T-cell (primary cell): ENCODE results near the gene TBC1D22A. TPM values are rescaled to one million over a fixed set of nuclear protein-coding genes. Genes with fewer than 3 reads are reported as not detected.
A peak's percentile ranks its signal among the peaks of the same experiment; 100 is the strongest.

ENCODE experiments used
- ATAC-seq, 4 experiments: fragments of 200-7000 bp in 3 of 4; fragments of 150-1000 bp in 1 of 4; cut with Tn5 transposase; replicated peaks in 1 of 4; 1 replicate in 3 of 4; 2 replicates in 1 of 4; pipeline ENCODE4 v1.10.0; 2021; ENCODE audit warnings: moderate library complexity in 3 of 4, mild to moderate bottlenecking in 2 of 4, moderate number of reproducible peaks in 1 of 4
- CTCF ChIA-PET, 2 donors: fragments of 300-600 bp; sonication (Branson Sonifier 250); formaldehyde crosslinking; loops; one replicate each; lab custom pipeline; 2022; ENCODE audit warnings: antibody characterized with exemption in 2 of 2; lab: Charles Lee
- POLR2A ChIA-PET, 2 donors: fragments of 300-600 bp; sonication (Branson Sonifier 250); formaldehyde crosslinking; loops; one replicate each; lab custom pipeline; 2022; ENCODE audit warnings: antibody characterized with exemption in 2 of 2; lab: Charles Lee
- DNase-seq, 35 experiments: peaks; one replicate each; pipeline versions ENCODE4 v3.0.0 to v3.0.0-alpha.2; 2013 to 2023
- H3K27ac ChIP-seq: one replicate; pipeline ENCODE4 v1.5.1; 2013; ENCODE audit warnings: low read length
- H3K27me3 ChIP-seq, 2 experiments: replicated peaks in 1 of 2; 1 replicate in 1 of 2; 2 replicates in 1 of 2; pipeline versions ENCODE4 v1.6.1 to v1.7.0; 2013; ENCODE audit warnings: low read length in 1 of 2, mixed read lengths in 1 of 2; ENCODE audit not compliant: control insufficient read depth in 2 of 2, insufficient read depth in 2 of 2; ENCODE audit errors: extremely low read depth in 1 of 2
- H3K36me3 ChIP-seq, 2 donors: 1 replicate in 1 of 2; 2 replicates in 1 of 2; pipeline versions ENCODE4 v1.6.1 to v1.7.0; 2013; ENCODE audit warnings: low read length in 1 of 2; ENCODE audit not compliant: control insufficient read depth in 2 of 2, insufficient read depth in 1 of 2; ENCODE audit errors: extremely low read depth in 1 of 2
- H3K4me1 ChIP-seq, 2 experiments: 1 replicate in 1 of 2; 2 replicates in 1 of 2; pipeline versions ENCODE4 v1.6.1 to v1.7.0; 2013; ENCODE audit warnings: low read length in 2 of 2, mixed read lengths in 1 of 2; ENCODE audit not compliant: insufficient read depth in 2 of 2, control insufficient read depth in 1 of 2; ENCODE audit errors: extremely low read depth in 1 of 2
- H3K4me3 ChIP-seq, 2 donors: 1 replicate in 1 of 2; 2 replicates in 1 of 2; pipeline versions ENCODE4 v1.5.1 to v1.7.0; 2013; ENCODE audit warnings: mild to moderate bottlenecking in 2 of 2, low read length in 1 of 2, moderate library complexity in 1 of 2; ENCODE audit not compliant: control insufficient read depth in 1 of 2; ENCODE audit errors: extremely low read depth in 1 of 2
- H3K9me3 ChIP-seq: 2 replicates; pipeline ENCODE4 v1.7.0; 2013
- H3K27ac Mint-ChIP-seq, 2 donors: one replicate each; pipeline ENCODE4 v1.8.0; 2020 to 2021; ENCODE audit warnings: mild to moderate bottlenecking in 2 of 2, mixed read lengths in 2 of 2
- H3K27me3 Mint-ChIP-seq, 2 donors: one replicate each; pipeline ENCODE4 v1.8.0; 2021 to 2022; ENCODE audit warnings: mixed read lengths in 2 of 2
- H3K36me3 Mint-ChIP-seq: one replicate; pipeline ENCODE4 v1.8.0; 2021; ENCODE audit warnings: mixed read lengths
- H3K4me1 Mint-ChIP-seq, 3 donors: one replicate each; pipeline ENCODE4 v1.8.0; 2020 to 2022; ENCODE audit warnings: mixed read lengths in 3 of 3, mild to moderate bottlenecking in 1 of 3
- H3K4me3 Mint-ChIP-seq, 3 donors: one replicate each; pipeline ENCODE4 v1.8.0; 2020 to 2022; ENCODE audit warnings: mild to moderate bottlenecking in 3 of 3, mixed read lengths in 3 of 3, moderate library complexity in 3 of 3
- H3K9me3 Mint-ChIP-seq, 3 donors: one replicate each; pipeline ENCODE4 v1.8.0; 2020 to 2022; ENCODE audit warnings: mixed read lengths in 3 of 3
- WGBS: methylation state at CpG from one replicate; pipeline ENCODE4 v1.1.5; 2013; ENCODE audit warnings: missing lambda C conversion rate; ENCODE audit not compliant: insufficient coverage; 5-methylcytosine and 5-hydroxymethylcytosine counted together
- total RNA-seq, 35 experiments: library from RNA in 6 of 35; stranded (reverse) in 6 of 35; fragments of 120-200 nt in 1 of 35; gene quantifications; one replicate each; pipeline versions ENCODE4 v1.2.1 to v1.2.4 and lab custom pipeline; 2013 to 2026

TBC1D22A gene
- total RNA-seq = 10 to 100 TPM; 38.3 to 67.8 (median 57.7) TPM
- 20.7 TPM for total RNA-seq (2013)
- 22.6 to 90.0 (median 54.1) reads per million in 29 experiments for total RNA-seq (lab: John Stamatoyannopoulos, UW)

- H3K4me3 ChIP-seq = peak within 1 kb of the TSS; percentile 68 to 91
- WGBS = under 1% methylated on average over 66 of the region's 66 CpGs
- H3K27ac Mint-ChIP-seq = peak within 1 kb of the TSS; percentile 99 to 100
- no peaks in the 10 kb centered on the region for H3K27me3 ChIP-seq
- peaks cover 0 to 10% of the 10 kb centered on the region in 2 donors for H3K36me3 ChIP-seq
- ChIA-PET POLR2A (interaction anchor here (0.6 to 2.6 kb wide), 6 partner anchors 13 to 39 kb away, joined by 3 to 9 read pairs (median 5); no protein-coding TSS in a partner anchor), CTCF (interaction anchor here in 1 of 2 donors (0.6 to 2.5 kb wide), 9 partner anchors 12 to 727 kb away, joined by 3 to 9 read pairs (median 5); no protein-coding TSS in a partner anchor)
- peak within 1 kb of the TSS; percentile 94 for H3K27ac ChIP-seq
- DNase-seq (peak; percentile 88 to 96 (median 94)), ATAC-seq (peak; percentile 91 to 95 (median 94))
- peaks cover 8 to 56% of the 10 kb centered on the region in 2 experiments for H3K4me1 ChIP-seq
- H3K9me3 Mint-ChIP-seq = no peaks in the 10 kb centered on the region
- no peaks in the 10 kb centered on the region for H3K9me3 ChIP-seq
- peaks cover 7% of the 10 kb centered on the region for H3K36me3 Mint-ChIP-seq
- H3K4me1 Mint-ChIP-seq = peaks cover 59 to 70% (median 60%) of the 10 kb centered on the region in 3 donors
- H3K4me3 Mint-ChIP-seq = peak within 1 kb of the TSS; percentile 99
- no peaks in the 10 kb centered on the region for H3K27me3 Mint-ChIP-seq
These were observed at the start of gene TBC1D22A for GRCh38 chr22:46762238-46763050. TSS of gene TBC1D22A (plus strand) at chr22:46762650. CDS start at chr22:46762787, 137 bp downstream.

- ChIA-PET CTCF (no interaction called here), POLR2A (no interaction called here)
- WGBS = 91% methylated on average over 4 of the region's 4 CpGs
- peak overlapping the region in 1 of 2 donors; percentile 51 for H3K27ac Mint-ChIP-seq
- no peak overlapping the region for H3K4me3 Mint-ChIP-seq
- H3K4me1 Mint-ChIP-seq = peaks cover 12 to 19% (median 13%) of the 10 kb centered on the region in 3 donors
- peaks cover 16 to 77% of the 10 kb centered on the region in 2 donors for H3K36me3 ChIP-seq
- H3K9me3 ChIP-seq = no peaks in the 10 kb centered on the region
- no peaks in the 10 kb centered on the region for H3K4me1 ChIP-seq
- no peaks in the 10 kb centered on the region for H3K27me3 Mint-ChIP-seq
- no peak overlapping the region for H3K4me3 ChIP-seq
- no peak overlapping the region for H3K27ac ChIP-seq
- DNase-seq = no peak
- H3K27me3 ChIP-seq = no peaks in the 10 kb centered on the region
- no peaks in the 10 kb centered on the region for H3K9me3 Mint-ChIP-seq
- no peak for ATAC-seq
- H3K36me3 Mint-ChIP-seq = peaks cover 59% of the 10 kb centered on the region
These were observed 47.9 kb upstream of the TBC1D22A start for GRCh38 chr22:46714550-46714949.

GRCh38 chr22:46719921-46720320 lies 42.5 kb upstream of the TBC1D22A start:
- Histone ChIP-seq H3K36me3 (peaks cover 19 to 81% of the 10 kb centered on the region in 2 donors), H3K9me3 (no peaks in the 10 kb centered on the region), H3K27ac (no peak overlapping the region), H3K4me3 (no peak overlapping the region), H3K4me1 (peaks cover 0 to 9% of the 10 kb centered on the region in 2 experiments), H3K27me3 (no peaks in the 10 kb centered on the region)
- ChIA-PET POLR2A (no interaction called here), CTCF (no interaction called here)
- no peaks in the 10 kb centered on the region for H3K9me3 Mint-ChIP-seq
- peaks cover 20 to 36% (median 30%) of the 10 kb centered on the region in 3 donors for H3K4me1 Mint-ChIP-seq
- H3K27ac Mint-ChIP-seq = no peak overlapping the region
- 99% methylated on average over 10 of the region's 11 CpGs for WGBS
- H3K36me3 Mint-ChIP-seq = peaks cover 43% of the 10 kb centered on the region
- no peak for DNase-seq
- no peak overlapping the region for H3K4me3 Mint-ChIP-seq
- H3K27me3 Mint-ChIP-seq = no peaks in the 10 kb centered on the region
- ATAC-seq = no peak

GRCh38 chr22:46721501-46722085 lies 40.9 kb upstream of the TBC1D22A start:
- H3K27me3 ChIP-seq = no peaks in the 10 kb centered on the region
- no peak overlapping the region for H3K4me3 ChIP-seq
- no peak overlapping the region for H3K27ac ChIP-seq
- Mint-ChIP-seq H3K4me1 (peaks cover 14 to 39% (median 34%) of the 10 kb centered on the region in 3 donors), H3K4me3 (no peak overlapping the region), H3K27me3 (no peaks in the 10 kb centered on the region), H3K27ac (peak overlapping the region in 1 of 2 donors; percentile 22), H3K36me3 (peaks cover 34% of the 10 kb centered on the region), H3K9me3 (no peaks in the 10 kb centered on the region)
- CTCF ChIA-PET = no interaction called here
- no peak for ATAC-seq
- peaks cover 0 to 15% of the 10 kb centered on the region in 2 experiments for H3K4me1 ChIP-seq
- no peak for DNase-seq
- WGBS = 94% methylated on average over 13 of the region's 16 CpGs
- H3K36me3 ChIP-seq = peaks cover 22 to 76% of the 10 kb centered on the region in 2 donors
- POLR2A ChIA-PET = no interaction called here
- H3K9me3 ChIP-seq = no peaks in the 10 kb centered on the region

- H3K4me1 ChIP-seq = peaks cover 0 to 31% of the 10 kb centered on the region in 2 experiments
- no peak overlapping the region for H3K27ac ChIP-seq
- Mint-ChIP-seq H3K27me3 (no peaks in the 10 kb centered on the region), H3K36me3 (peaks cover 20% of the 10 kb centered on the region), H3K27ac (no peak overlapping the region), H3K4me3 (no peak overlapping the region), H3K9me3 (no peaks in the 10 kb centered on the region), H3K4me1 (peaks cover 27 to 53% (median 50%) of the 10 kb centered on the region in 3 donors)
- H3K9me3 ChIP-seq = no peaks in the 10 kb centered on the region
- CTCF ChIA-PET = interaction anchor here in 1 of 2 donors (1.1 kb wide), 1 partner anchor 77 kb away, joined by 3 read pairs; no protein-coding TSS in a partner anchor
- H3K27me3 ChIP-seq = no peaks in the 10 kb centered on the region
- no peak for ATAC-seq
- POLR2A ChIA-PET = no interaction called here
- H3K4me3 ChIP-seq = no peak overlapping the region
- H3K36me3 ChIP-seq = peaks cover 14 to 69% of the 10 kb centered on the region in 2 donors
- WGBS = 96% methylated on average over 8 of the region's 9 CpGs
- no peak for DNase-seq
These were observed 38.6 kb upstream of the TBC1D22A start for GRCh38 chr22:46723882-46724281.

- Histone ChIP-seq H3K9me3 (no peaks in the 10 kb centered on the region), H3K4me3 (no peak overlapping the region), H3K27me3 (no peaks in the 10 kb centered on the region), H3K27ac (no peak overlapping the region), H3K4me1 (peaks cover 0 to 38% of the 10 kb centered on the region in 2 experiments), H3K36me3 (peaks cover 15 to 65% of the 10 kb centered on the region in 2 donors)
- Mint-ChIP-seq H3K4me3 (no peak overlapping the region), H3K36me3 (peaks cover 18% of the 10 kb centered on the region), H3K4me1 (peaks cover 28 to 57% (median 54%) of the 10 kb centered on the region in 3 donors), H3K27ac (no peak overlapping the region), H3K9me3 (no peaks in the 10 kb centered on the region), H3K27me3 (no peaks in the 10 kb centered on the region)
- 98% methylated on average over 12 of the region's 18 CpGs for WGBS
- ATAC-seq = no peak
- CTCF ChIA-PET = interaction anchor here in 1 of 2 donors (1.1 kb wide), 1 partner anchor 76 kb away, joined by 3 read pairs; no protein-coding TSS in a partner anchor
- DNase-seq = no peak
- POLR2A ChIA-PET = no interaction called here
These were observed 37.4 kb upstream of the TBC1D22A start for GRCh38 chr22:46725096-46725495.
